RWPE2 (cell line): ENCODE results near the gene IL13.

ENCODE experiments used
- ATAC-seq: fragments of 200-7000 bp; cut with Tn5 transposase; 3 replicates; pipeline ENCODE4 v1.9.1; 2021; ENCODE audit warnings: low read depth
- DNase-seq: peaks from one replicate; pipeline ENCODE4 v3.0.0-alpha.2; 2020; ENCODE audit warnings: low spot score
- H3K27ac ChIP-seq: fragments of 450-650 bp; 2 replicates; pipeline ENCODE4 v1.5.1; 2017; ENCODE audit warnings: mild to moderate bottlenecking; ENCODE audit not compliant: poor library complexity, severe bottlenecking
- H3K27me3 ChIP-seq: fragments of 250-450 bp; sonication (Bioruptor Pico); 2 replicates; pipeline ENCODE4 v1.5.1; 2021; ENCODE audit warnings: mild to moderate bottlenecking, moderate library complexity; ENCODE audit not compliant: insufficient read depth, poor library complexity, severe bottlenecking
- H3K36me3 ChIP-seq: fragments of 250-450 bp; sonication (Bioruptor Pico); 2 replicates; pipeline ENCODE4 v1.5.1; 2020; ENCODE audit warnings: low read depth, mild to moderate bottlenecking, moderate library complexity
- H3K4me1 ChIP-seq: fragments of 250-450 bp; sonication (Bioruptor Pico); 2 replicates; pipeline ENCODE4 v1.5.1; 2021; ENCODE audit warnings: mild to moderate bottlenecking, moderate library complexity; ENCODE audit not compliant: insufficient read depth, poor library complexity, severe bottlenecking
- H3K4me3 ChIP-seq: fragments of 250-450 bp; sonication (Bioruptor Pico); 2 replicates; pipeline ENCODE4 v1.5.1; 2021; ENCODE audit warnings: mild to moderate bottlenecking, moderate library complexity; ENCODE audit not compliant: severe bottlenecking
- H3K9me3 ChIP-seq: fragments of 250-450 bp; sonication (Bioruptor Pico); 2 replicates; pipeline ENCODE4 v1.5.1; 2021; ENCODE audit warnings: mild to moderate bottlenecking, moderate library complexity; ENCODE audit not compliant: severe bottlenecking
- CTCF ChIP-seq: fragments of 450-650 bp; IDR thresholded peaks from one replicate; pipeline ENCODE4 v1.5.1; 2017; ENCODE audit warnings: mild to moderate bottlenecking, moderate library complexity; ENCODE audit not compliant: poor library complexity, severe bottlenecking

Gene IL13

GRCh38 chr5:132637241-132637640 is 20.7 kb upstream of the IL13 start:
- peaks cover 85% of the 10 kb centered on the region for H3K36me3 ChIP-seq
- no peaks in the 10 kb centered on the region for H3K27me3 ChIP-seq
- H3K4me1 ChIP-seq, result no peaks in the 10 kb centered on the region
- no peak for DNase-seq
- no peak for ATAC-seq
- H3K9me3 ChIP-seq, result no peaks in the 10 kb centered on the region
- no peak for TF ChIP-seq CTCF
- H3K4me3 ChIP-seq, result no peak overlapping the region
- H3K27ac ChIP-seq, result no peak overlapping the region

GRCh38 chr5:132639706-132640130 is 18.3 kb upstream of the IL13 start:
- no peak for TF ChIP-seq CTCF
- Histone ChIP-seq H3K36me3 (peaks cover 79% of the 10 kb centered on the region), H3K9me3 (no peaks in the 10 kb centered on the region), H3K27me3 (no peaks in the 10 kb centered on the region), H3K27ac (no peak overlapping the region), H3K4me1 (no peaks in the 10 kb centered on the region), H3K4me3 (no peak overlapping the region)
- ATAC-seq (no peak), DNase-seq (no peak)

DNA sequence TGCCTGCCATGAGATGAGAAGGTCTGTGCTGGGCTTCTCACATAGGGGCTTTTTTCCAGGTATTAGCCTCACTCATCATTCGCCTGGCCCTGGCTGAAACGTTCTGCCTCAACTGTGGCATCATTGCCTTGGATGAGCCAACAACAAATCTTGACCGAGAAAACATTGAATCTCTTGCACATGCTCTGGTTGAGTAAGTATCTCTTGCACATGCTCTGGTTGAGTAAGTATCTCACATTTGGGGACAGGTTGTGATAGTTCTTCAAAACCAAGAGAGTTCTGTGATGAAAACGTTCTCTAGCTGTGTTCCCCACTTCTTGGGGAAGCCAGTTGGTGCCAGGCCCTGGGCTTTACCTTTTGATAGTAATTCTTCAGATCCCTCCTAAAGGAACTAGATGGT is 17.4 kb upstream of the IL13 start:
- no peak overlapping the region for H3K4me3 ChIP-seq
- no peaks in the 10 kb centered on the region for H3K4me1 ChIP-seq
- H3K36me3 ChIP-seq, result peaks cover 70% of the 10 kb centered on the region
- ATAC-seq (no peak), DNase-seq (no peak)
- TF ChIP-seq CTCF, result no peak
- no peaks in the 10 kb centered on the region for H3K27me3 ChIP-seq
- H3K27ac ChIP-seq, result no peak overlapping the region
- no peaks in the 10 kb centered on the region for H3K9me3 ChIP-seq

- Histone ChIP-seq H3K36me3 (peaks cover 64% of the 10 kb centered on the region), H3K4me1 (no peaks in the 10 kb centered on the region), H3K9me3 (no peaks in the 10 kb centered on the region), H3K27me3 (no peaks in the 10 kb centered on the region), H3K27ac (no peak overlapping the region), H3K4me3 (no peak overlapping the region)
- DNase-seq (no peak), ATAC-seq (no peak)
- TF ChIP-seq CTCF, result no peak
Observed at GRCh38 chr5:132641241-132641723, 16.7 kb upstream of the IL13 start.

- no peak for ATAC-seq
- H3K36me3 ChIP-seq, result peaks cover 58% of the 10 kb centered on the region
- TF ChIP-seq CTCF, result no peak
Observed at GRCh38 chr5:132641841-132642240, 16.1 kb upstream of the IL13 start.

More at GRCh38 chr5:132641841-132642240, 16.1 kb upstream of the IL13 start:
- H3K9me3 ChIP-seq, result no peaks in the 10 kb centered on the region
- H3K27ac ChIP-seq, result no peak overlapping the region
- H3K4me1 ChIP-seq, result no peaks in the 10 kb centered on the region
- no peak overlapping the region for H3K4me3 ChIP-seq
- H3K27me3 ChIP-seq, result no peaks in the 10 kb centered on the region
- no peak for DNase-seq
